H1 (cell line): ENCODE data around the gene CEP41. TPM values are rescaled to one million over a fixed set of nuclear protein-coding genes. Genes with fewer than 3 reads are reported as not detected.
A peak's percentile ranks its signal among the peaks of the same experiment; 100 is the strongest.

ENCODE experiments used
- CTCF ChIA-PET: fragments of 300-600 bp; sonication (Branson Sonifier 250); formaldehyde crosslinking; loops from one replicate; lab custom pipeline; 2021; ENCODE audit not compliant: partially characterized antibody; lab: Charles Lee
- POLR2A ChIA-PET: fragments of 300-600 bp; sonication (Branson Sonifier 250); formaldehyde crosslinking; loops from one replicate; lab custom pipeline; 2021; ENCODE audit warnings: inconsistent platforms; ENCODE audit not compliant: partially characterized antibody; lab: Charles Lee
- DNase-seq, 2 experiments: peaks; one replicate each; pipeline versions ENCODE4 v3.0.0 to v3.0.0-alpha.2; 2010 to 2022; ENCODE audit warnings: low spot score in 2 of 2, low read depth in 1 of 2, mixed read lengths in 1 of 2
- FAIRE-seq: peaks from 2 replicates; lab custom pipeline; 2011; peaks lifted over from hg19 to GRCh38; lab: Jason Lieb, UNC
- H2AFZ ChIP-seq: 2 replicates; pipeline ENCODE4 v1.8.1; 2012; ENCODE audit warnings: low read length, inconsistent platforms
- H2AK5ac ChIP-seq: 2 replicates; pipeline ENCODE4 v1.6.1; 2013; ENCODE audit warnings: low read depth, low read length
- H2BK120ac ChIP-seq: replicated peaks from 2 replicates; pipeline ENCODE3; 2013; ENCODE audit warnings: low read depth, low read length, inconsistent platforms
- H2BK12ac ChIP-seq: 2 replicates; pipeline ENCODE4 v1.6.1; 2013; ENCODE audit warnings: low read depth, low read length
- H2BK15ac ChIP-seq: 2 replicates; pipeline ENCODE4 v1.6.1; 2013; ENCODE audit warnings: low read length
- H2BK20ac ChIP-seq: 2 replicates; pipeline ENCODE4 v1.6.1; 2013; ENCODE audit warnings: low read length
- H2BK5ac ChIP-seq: 2 replicates; pipeline ENCODE4 v1.6.1; 2013; ENCODE audit warnings: low read depth, low read length
- H3K14ac ChIP-seq: 2 replicates; pipeline ENCODE4 v1.6.1; 2013; ENCODE audit warnings: inconsistent platforms; ENCODE audit not compliant: insufficient read length
- H3K18ac ChIP-seq: 2 replicates; pipeline ENCODE4 v1.6.1; 2013; ENCODE audit warnings: low read length; ENCODE audit errors: extremely low read depth
- H3K23ac ChIP-seq: 2 replicates; pipeline ENCODE4 v1.6.1; 2013; ENCODE audit warnings: inconsistent platforms; ENCODE audit not compliant: insufficient read length
- H3K23me2 ChIP-seq: 2 replicates; pipeline ENCODE4 v1.6.1; 2013; ENCODE audit warnings: low read depth, low read length
- H3K27ac ChIP-seq: 2 replicates; pipeline ENCODE4 v1.6.1; 2011; ENCODE audit warnings: low read depth, low read length, inconsistent platforms
- H3K27me3 ChIP-seq, 4 experiments: replicated peaks in 1 of 4; 1 replicate in 1 of 4; 2 replicates in 3 of 4; pipeline versions ENCODE4 v1.6.1 to v1.8.1; 2011 to 2013; ENCODE audit warnings: low read length in 3 of 4, mild to moderate bottlenecking in 3 of 4, inconsistent platforms in 2 of 4, mixed read lengths in 2 of 4, moderate library complexity in 1 of 4; ENCODE audit not compliant: control insufficient read depth in 3 of 4, insufficient read depth in 3 of 4; ENCODE audit errors: extremely low read depth in 1 of 4
- H3K36me3 ChIP-seq, 4 experiments: 2 replicates each; pipeline versions ENCODE4 v1.6.1 to v1.8.1; 2011 to 2013; ENCODE audit warnings: mild to moderate bottlenecking in 4 of 4, low read length in 3 of 4, moderate library complexity in 2 of 4, control low read depth in 1 of 4, inconsistent platforms in 1 of 4; ENCODE audit not compliant: insufficient read depth in 4 of 4, control insufficient read depth in 2 of 4
- H3K4ac ChIP-seq: replicated peaks from 2 replicates; pipeline ENCODE3; 2013; ENCODE audit warnings: low read length, low read depth, mixed read lengths, inconsistent platforms; ENCODE audit not compliant: insufficient read length
- H3K4me1 ChIP-seq, 4 experiments: replicated peaks in 1 of 4; 1 replicate in 1 of 4; 2 replicates in 3 of 4; pipeline versions ENCODE4 v1.6.1 to v1.8.1; 2011 to 2013; ENCODE audit warnings: low read length in 3 of 4, inconsistent platforms in 2 of 4, mixed read lengths in 1 of 4; ENCODE audit not compliant: insufficient read depth in 4 of 4, control insufficient read depth in 3 of 4
- H3K4me2 ChIP-seq, 2 experiments: 2 replicates each; pipeline versions ENCODE4 v1.6.1 to v1.8.1; 2011 to 2013; ENCODE audit warnings: low read depth in 2 of 2, low read length in 2 of 2, control low read depth in 1 of 2, inconsistent platforms in 1 of 2, mild to moderate bottlenecking in 1 of 2; ENCODE audit not compliant: insufficient read depth in 1 of 2
- H3K4me3 ChIP-seq, 4 experiments: fragments of 200-600, 300-600 bp in 1 of 4; sonication (generic), shearing (Covaris generic), sonication (Bioruptor Twin) in 1 of 4; 2 replicates each; pipeline versions ENCODE4 v1.5.1 to v1.8.1; 2011 to 2016; ENCODE audit warnings: low read length in 4 of 4, low read depth in 3 of 4, control low read depth in 2 of 4, inconsistent platforms in 2 of 4, mild to moderate bottlenecking in 2 of 4, mixed read lengths in 1 of 4, moderate library complexity in 1 of 4; ENCODE audit not compliant: insufficient read depth in 2 of 4; ENCODE audit errors: extremely low read depth in 1 of 4
- H3K56ac ChIP-seq: replicated peaks from 2 replicates; pipeline ENCODE3; 2013; ENCODE audit warnings: low read depth, mild to moderate bottlenecking, mixed read lengths, low read length, inconsistent platforms; ENCODE audit not compliant: insufficient read length
- H3K79me1 ChIP-seq: 2 replicates; pipeline ENCODE4 v1.6.1; 2013; ENCODE audit warnings: low read depth, low read length, control low read depth
- H3K79me2 ChIP-seq, 2 experiments: 2 replicates each; pipeline versions ENCODE4 v1.6.1 to v1.8.1; 2012 to 2013; ENCODE audit warnings: low read length in 2 of 2, mild to moderate bottlenecking in 2 of 2, inconsistent platforms in 1 of 2; ENCODE audit not compliant: insufficient read depth in 2 of 2, control insufficient read depth in 1 of 2
- H3K9ac ChIP-seq, 4 experiments: replicated peaks in 1 of 4; 1 replicate in 1 of 4; 2 replicates in 3 of 4; pipeline versions ENCODE4 v1.6.1 to v1.8.1; 2011 to 2013; ENCODE audit warnings: low read depth in 3 of 4, low read length in 3 of 4, control low read depth in 2 of 4, mild to moderate bottlenecking in 2 of 4, moderate library complexity in 2 of 4, inconsistent platforms in 1 of 4; ENCODE audit errors: extremely low read depth in 1 of 4
- H3K9me3 ChIP-seq, 2 experiments: 2 replicates each; pipeline versions ENCODE4 v1.6.1 to v1.8.1; 2012 to 2013; ENCODE audit warnings: mild to moderate bottlenecking in 2 of 2, moderate library complexity in 2 of 2, control low read depth in 1 of 2, inconsistent platforms in 1 of 2, low read depth in 1 of 2, low read length in 1 of 2, mixed read lengths in 1 of 2; ENCODE audit not compliant: insufficient read depth in 2 of 2
- H4K20me1 ChIP-seq, 2 experiments: replicated peaks in 1 of 2; 2 replicates each; pipeline versions ENCODE3 to v1.8.1; 2011 to 2013; ENCODE audit warnings: inconsistent platforms in 2 of 2, low read length in 2 of 2, mild to moderate bottlenecking in 1 of 2; ENCODE audit not compliant: insufficient read depth in 2 of 2, control insufficient read depth in 1 of 2
- H4K5ac ChIP-seq: 2 replicates; pipeline ENCODE4 v1.6.1; 2013; ENCODE audit warnings: low read length, low read depth, mixed read lengths, inconsistent platforms; ENCODE audit not compliant: insufficient read length
- H4K8ac ChIP-seq: 2 replicates; pipeline ENCODE4 v1.8.0; 2013; ENCODE audit warnings: mild to moderate bottlenecking, moderate library complexity, low read length, inconsistent platforms; ENCODE audit not compliant: insufficient read depth; ENCODE audit errors: extremely low read depth
- H4K91ac ChIP-seq: replicated peaks from 2 replicates; pipeline ENCODE3; 2013; ENCODE audit warnings: low read length, mixed read lengths, inconsistent platforms; ENCODE audit not compliant: insufficient read length
- BCL11A ChIP-seq, 2 experiments: IDR thresholded peaks; one replicate each; pipeline ENCODE4 v1.6.1; 2011; ENCODE audit warnings: low read depth in 2 of 2, low read length in 2 of 2, mild to moderate bottlenecking in 2 of 2
- JUND ChIP-seq: IDR thresholded peaks from 2 replicates; pipeline ENCODE4 v1.6.1; 2011; ENCODE audit warnings: mild to moderate bottlenecking, improper control_type of control experiment, low read length
- KDM1A ChIP-seq: fragments of 200-600, 300-600 bp; sonication (generic); IDR thresholded peaks from 2 replicates; pipeline ENCODE4 v1.7.1; 2016; ENCODE audit warnings: mild to moderate bottlenecking, low read length, borderline replicate concordance
- KDM4A ChIP-seq: IDR thresholded peaks from one replicate; pipeline ENCODE4 v1.7.1; 2012; ENCODE audit warnings: low read depth, mild to moderate bottlenecking, moderate library complexity, low read length, inconsistent platforms; ENCODE audit not compliant: severe bottlenecking
- NANOG ChIP-seq: IDR thresholded peaks from 2 replicates; pipeline ENCODE4 v1.6.1; 2011; ENCODE audit warnings: low read length, low read depth, mild to moderate bottlenecking, inconsistent platforms; ENCODE audit not compliant: insufficient read depth, poor library complexity, severe bottlenecking
- SP2 ChIP-seq: IDR thresholded peaks from 2 replicates; pipeline ENCODE4 v1.6.1; 2012; ENCODE audit warnings: mild to moderate bottlenecking, low read length, inconsistent platforms
- WGBS, 2 experiments: shearing (Covaris generic) in 1 of 2; methylation state at CpG; one replicate each; pipeline versions ENCODE4 v1.1.6 to v1.1.7; 2013 to 2015; ENCODE audit warnings: low lambda C conversion rate in 2 of 2, mixed read lengths in 2 of 2, inconsistent platforms in 1 of 2, low coverage in 1 of 2, missing lambda C conversion rate in 1 of 2; ENCODE audit not compliant: insufficient replicate concordance in 2 of 2, insufficient coverage in 1 of 2, insufficient read length in 1 of 2; ENCODE audit errors: extremely low coverage in 1 of 2, missing lambda C conversion rate in 1 of 2; 5-methylcytosine and 5-hydroxymethylcytosine counted together
- polyA plus RNA-seq, 7 experiments: library from polyadenylated mRNA; depleted of rRNA in 3 of 7; stranded (reverse) in 5 of 7; unstranded in 2 of 7; fragments of >200 nt in 5 of 7; fragments of 200-250 nt in 2 of 7; gene quantifications; 1 replicate in 5 of 7; 2 replicates in 1 of 7; 4 replicates in 1 of 7; pipeline versions ENCODE4 v1.2.1 to v1.2.3, GENCODE V29; 2011 to 2013; ENCODE audit warnings: missing spikeins in 2 of 7, mixed read lengths in 2 of 7
- total RNA-seq: library from RNA; stranded (reverse); fragmentation: NEBNext Ultra II Directional; extraction: Animal tissue kit (Norgen Biotek cat#: 25700); gene quantifications from 2 replicates; pipeline ENCODE4 v1.2.1, GENCODE V29; 2021

CEP41 gene
- total and polyA plus RNA-seq, 2 of the 8 experiments (the other 6 are each of a cell fraction or from before 2014, with no cell fraction given), result 9.3 to 12.8 TPM

- H3K4ac ChIP-seq, result no peak overlapping the region
- no peaks in the 10 kb centered on the region for H3K79me1 ChIP-seq
- no peak overlapping the region for H2BK20ac ChIP-seq
- no peak overlapping the region for H3K56ac ChIP-seq
- H2AK5ac ChIP-seq, result no peak overlapping the region
- H3K36me3 ChIP-seq, result no peaks in the 10 kb centered on the region
- no peak overlapping the region for H3K4me3 ChIP-seq
- H3K27ac ChIP-seq, result no peak overlapping the region
- H3K14ac ChIP-seq, result no peak overlapping the region
- no peak overlapping the region for H3K18ac ChIP-seq
- no peak overlapping the region for H2BK120ac ChIP-seq
- no peak overlapping the region for H3K9ac ChIP-seq
- no peak overlapping the region for H2BK15ac ChIP-seq
- H3K4me2 ChIP-seq, result no peak overlapping the region
- no peaks in the 10 kb centered on the region for H4K20me1 ChIP-seq
- DNase-seq (no peak), FAIRE-seq (peak; percentile 45)
- H2AFZ ChIP-seq, result no peak overlapping the region
- no peak overlapping the region for H2BK5ac ChIP-seq
- ChIA-PET CTCF (interaction anchor here (0.5 to 1.1 kb wide), 4 partner anchors 12 to 759 kb away, joined by 3 to 4 read pairs (median 3); no protein-coding TSS in a partner anchor), POLR2A (interaction anchor here (1.1 kb wide), 1 partner anchor 123 kb away, joined by 3 read pairs; no protein-coding TSS in a partner anchor)
- no peak overlapping the region for H4K5ac ChIP-seq
- H3K23me2 ChIP-seq, result no peaks in the 10 kb centered on the region
- no peak for TF ChIP-seq BCL11A (IDR thresholded peaks at IDR 0.05; ENCODE audit: low read depth in 2 of 2, low read length in 2 of 2)
- TF ChIP-seq KDM1A, result no peak
- no peak for TF ChIP-seq SP2
- TF ChIP-seq JUND, result no peak
- no peak for TF ChIP-seq NANOG
- TF ChIP-seq KDM4A, result no peak
- H4K91ac ChIP-seq, result no peak overlapping the region
- no peak overlapping the region for H3K23ac ChIP-seq
- H3K79me2 ChIP-seq, result no peaks in the 10 kb centered on the region
- no peak overlapping the region for H4K8ac ChIP-seq
- no peaks in the 10 kb centered on the region for H3K27me3 ChIP-seq
- WGBS, 2 experiments, result 77% methylated on average over 4 of the region's 4 CpGs; no CpG with 5 or more reads in 1 of the 2 experiments
- H2BK12ac ChIP-seq, result no peak overlapping the region
- H3K4me1 ChIP-seq, result no peaks in the 10 kb centered on the region
- H3K9me3 ChIP-seq, result peaks cover 6 to 7% of the 10 kb centered on the region in 2 experiments; a peak in 1 of 4 replicates
Measured at GRCh38 chr7:130463553-130464434, 23.0 kb upstream of the CEP41 start.
